ENCODE results near the gene SSU72.

DNA sequence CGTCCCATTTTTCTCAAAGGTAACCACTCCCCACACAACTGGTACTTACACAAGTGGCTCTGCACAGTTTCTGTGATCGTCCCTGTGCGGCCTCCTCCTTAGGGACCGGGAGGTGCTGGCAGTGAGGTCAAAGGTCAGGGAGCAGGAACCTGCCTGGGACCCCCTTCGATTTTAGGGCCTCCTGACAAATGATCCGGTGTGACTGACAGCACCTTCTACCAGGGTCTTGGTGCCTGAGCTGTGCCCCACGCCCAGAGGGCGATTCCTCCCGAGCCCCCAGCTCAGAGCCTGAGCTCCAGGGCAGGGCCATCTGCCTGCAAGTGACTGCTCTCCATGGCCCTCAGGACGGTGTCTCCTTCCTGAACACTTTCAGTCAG is 22.4 kb downstream of the SSU72 start:
- TF ChIP-seq, protein P1, sequence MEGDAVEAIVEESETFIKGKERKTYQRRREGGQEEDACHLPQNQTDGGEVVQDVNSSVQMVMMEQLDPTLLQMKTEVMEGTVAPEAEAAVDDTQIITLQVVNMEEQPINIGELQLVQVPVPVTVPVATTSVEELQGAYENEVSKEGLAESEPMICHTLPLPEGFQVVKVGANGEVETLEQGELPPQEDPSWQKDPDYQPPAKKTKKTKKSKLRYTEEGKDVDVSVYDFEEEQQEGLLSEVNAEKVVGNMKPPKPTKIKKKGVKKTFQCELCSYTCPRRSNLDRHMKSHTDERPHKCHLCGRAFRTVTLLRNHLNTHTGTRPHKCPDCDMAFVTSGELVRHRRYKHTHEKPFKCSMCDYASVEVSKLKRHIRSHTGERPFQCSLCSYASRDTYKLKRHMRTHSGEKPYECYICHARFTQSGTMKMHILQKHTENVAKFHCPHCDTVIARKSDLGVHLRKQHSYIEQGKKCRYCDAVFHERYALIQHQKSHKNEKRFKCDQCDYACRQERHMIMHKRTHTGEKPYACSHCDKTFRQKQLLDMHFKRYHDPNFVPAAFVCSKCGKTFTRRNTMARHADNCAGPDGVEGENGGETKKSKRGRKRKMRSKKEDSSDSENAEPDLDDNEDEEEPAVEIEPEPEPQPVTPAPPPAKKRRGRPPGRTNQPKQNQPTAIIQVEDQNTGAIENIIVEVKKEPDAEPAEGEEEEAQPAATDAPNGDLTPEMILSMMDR (IDR thresholded peaks at IDR 0.05; ENCODE audit: borderline replicate concordance, extremely low read depth, low read length, poor library complexity, severe bottlenecking), result no peak
- TF ChIP-seq EZH2 (IDR thresholded peaks at IDR 0.05; ENCODE audit: borderline replicate concordance, low read depth, low read length, severe bottlenecking), result no peak
